OCI-LY1 (cell line): ENCODE measurements around the gene SP2.

Source experiments
- EZH2 ChIP-seq: fragments of 200-600 bp; sonication (generic), shearing (Covaris generic); IDR thresholded peaks from 2 replicates; pipeline ENCODE4 v1.8.0; 2017; ENCODE audit warnings: borderline replicate concordance, mixed run types, mild to moderate bottlenecking, antibody characterized with exemption, low read length, moderate library complexity, mixed read lengths
- TF ChIP-seq, protein P1 (sequence below): fragments of 200-600 bp; sonication (generic), shearing (Covaris generic); IDR thresholded peaks from 2 replicates; pipeline ENCODE4 v1.5.1; 2017; ENCODE audit warnings: mild to moderate bottlenecking, antibody characterized with exemption, low read length, moderate library complexity, mixed read lengths

- TF ChIP-seq EZH2, result no peak
- TF ChIP-seq, protein P1, sequence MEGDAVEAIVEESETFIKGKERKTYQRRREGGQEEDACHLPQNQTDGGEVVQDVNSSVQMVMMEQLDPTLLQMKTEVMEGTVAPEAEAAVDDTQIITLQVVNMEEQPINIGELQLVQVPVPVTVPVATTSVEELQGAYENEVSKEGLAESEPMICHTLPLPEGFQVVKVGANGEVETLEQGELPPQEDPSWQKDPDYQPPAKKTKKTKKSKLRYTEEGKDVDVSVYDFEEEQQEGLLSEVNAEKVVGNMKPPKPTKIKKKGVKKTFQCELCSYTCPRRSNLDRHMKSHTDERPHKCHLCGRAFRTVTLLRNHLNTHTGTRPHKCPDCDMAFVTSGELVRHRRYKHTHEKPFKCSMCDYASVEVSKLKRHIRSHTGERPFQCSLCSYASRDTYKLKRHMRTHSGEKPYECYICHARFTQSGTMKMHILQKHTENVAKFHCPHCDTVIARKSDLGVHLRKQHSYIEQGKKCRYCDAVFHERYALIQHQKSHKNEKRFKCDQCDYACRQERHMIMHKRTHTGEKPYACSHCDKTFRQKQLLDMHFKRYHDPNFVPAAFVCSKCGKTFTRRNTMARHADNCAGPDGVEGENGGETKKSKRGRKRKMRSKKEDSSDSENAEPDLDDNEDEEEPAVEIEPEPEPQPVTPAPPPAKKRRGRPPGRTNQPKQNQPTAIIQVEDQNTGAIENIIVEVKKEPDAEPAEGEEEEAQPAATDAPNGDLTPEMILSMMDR, result no peak
Observed at GRCh38 chr17:47884427-47884740, 11.7 kb upstream of the SP2 start.
